Vagina (tissue), 2 donors: Measurements from ENCODE around the gene PLEKHJ1. TPM values are rescaled to one million over a fixed set of nuclear protein-coding genes. Genes with fewer than 3 reads are reported as not detected.

Source experiments
- DNase-seq, 2 donors: peaks; one replicate each; pipeline ENCODE4 v3.0.0-alpha.2; 2017; ENCODE audit errors: extremely low spot score in 2 of 2
- H3K27ac ChIP-seq: fragments of 200-600 bp; sonication (generic); one replicate; pipeline ENCODE4 v1.5.1; 2019
- H3K27me3 ChIP-seq: fragments of 200-600 bp; sonication (generic); one replicate; pipeline ENCODE4 v1.5.1; 2019
- H3K36me3 ChIP-seq, 2 donors: fragments of 200-600 bp; sonication (generic); one replicate each; pipeline ENCODE4 v1.5.1; 2017 to 2019
- H3K4me1 ChIP-seq: fragments of 200-600 bp; sonication (generic); one replicate; pipeline ENCODE4 v1.5.1; 2019
- H3K4me3 ChIP-seq, 2 donors: fragments of 200-600 bp; sonication (generic); 1 replicate in 1 of 2; 2 replicates in 1 of 2; pipeline ENCODE4 v1.5.1; 2016 to 2019
- H3K9me3 ChIP-seq: fragments of 200-600 bp; sonication (generic); one replicate; pipeline ENCODE4 v1.5.1; 2019
- CTCF ChIP-seq, 3 experiments: fragments of 450-650 bp in 2 of 3; fragments of 200-600 bp in 1 of 3; sonication (generic) in 1 of 3; IDR thresholded peaks; one replicate each; pipeline ENCODE4 v1.5.1; 2017 to 2019; ENCODE audit warnings: antibody characterized with exemption in 3 of 3, mild to moderate bottlenecking in 2 of 3, moderate library complexity in 2 of 3
- POLR2A ChIP-seq, 2 donors: fragments of 450-650 bp; IDR thresholded peaks; one replicate each; pipeline ENCODE4 v1.6.1; 2017; ENCODE audit warnings: antibody characterized with exemption in 2 of 2, mild to moderate bottlenecking in 2 of 2, moderate library complexity in 2 of 2
- POLR2AphosphoS5 ChIP-seq, 2 donors: sonication (generic); formaldehyde crosslinking; IDR thresholded peaks; one replicate each; pipeline ENCODE4 v1.9.0; 2017; ENCODE audit warnings: antibody characterized with exemption in 2 of 2, mild to moderate bottlenecking in 2 of 2, low read depth in 1 of 2; ENCODE audit not compliant: insufficient read depth in 1 of 2
- intact Hi-C: fragments of 100-400 bp; cut with DNase I; formaldehyde crosslinking; loops from one replicate; pipeline ENCODE4 v1.15.1; 2023
- total RNA-seq: library from RNA; depleted of rRNA; stranded (reverse); fragments of >200 nt; gene quantifications from one replicate; pipeline ENCODE4 v1.2.3, GENCODE V29; 2016

The PLEKHJ1 gene
- total RNA-seq, 1 donor from 2014 or later: 30.7 TPM

- intact Hi-C loops: no loop called here
- Histone ChIP-seq H3K4me3 (no peak overlapping the region), H3K9me3 (no peaks in the 10 kb centered on the region), H3K4me1 (peaks cover 26% of the 10 kb centered on the region), H3K27ac (no peak overlapping the region), H3K27me3 (no peaks in the 10 kb centered on the region), H3K36me3 (no peaks in the 10 kb centered on the region)
- TF ChIP-seq POLR2A (IDR thresholded peaks at IDR 0.05) (no peak), POLR2AphosphoS5 (IDR thresholded peaks at IDR 0.05; ENCODE audit: insufficient read depth in 1 of 2, low read depth in 1 of 2) (no peak), CTCF (IDR thresholded peaks at IDR 0.05) (no peak)
- no peak for DNase-seq
Measured at GRCh38 chr19:2280633-2281264, 44.6 kb upstream of the PLEKHJ1 start.

GRCh38 chr19:2278459-2279158 is 42.5 kb upstream of the PLEKHJ1 start:
- no peak for TF ChIP-seq POLR2A (IDR thresholded peaks at IDR 0.05)
- no peak for TF ChIP-seq CTCF (IDR thresholded peaks at IDR 0.05)
- TF ChIP-seq POLR2AphosphoS5 (IDR thresholded peaks at IDR 0.05; ENCODE audit: insufficient read depth in 1 of 2, low read depth in 1 of 2): no peak
- Histone ChIP-seq H3K4me1 (peaks cover 44% of the 10 kb centered on the region), H3K27me3 (no peaks in the 10 kb centered on the region), H3K4me3 (no peak overlapping the region), H3K36me3 (no peaks in the 10 kb centered on the region), H3K9me3 (no peaks in the 10 kb centered on the region), H3K27ac (no peak overlapping the region)
- no peak for DNase-seq
- intact Hi-C loops: no loop called here

- Histone ChIP-seq H3K27me3 (no peaks in the 10 kb centered on the region), H3K4me1 (peaks cover 52% of the 10 kb centered on the region), H3K36me3 (peaks cover 0 to 14% of the 10 kb centered on the region in 2 donors), H3K27ac (no peak overlapping the region), H3K4me3 (no peak overlapping the region), H3K9me3 (no peaks in the 10 kb centered on the region)
- TF ChIP-seq CTCF (IDR thresholded peaks at IDR 0.05): no peak
- TF ChIP-seq POLR2AphosphoS5 (IDR thresholded peaks at IDR 0.05; ENCODE audit: insufficient read depth in 1 of 2, low read depth in 1 of 2): no peak
- TF ChIP-seq POLR2A (IDR thresholded peaks at IDR 0.05): no peak
- intact Hi-C loops: no loop called here
- no peak for DNase-seq
Measured at GRCh38 chr19:2277138-2277537, 41.0 kb upstream of the PLEKHJ1 start.

GRCh38 chr19:2276429-2276986 is 40.4 kb upstream of the PLEKHJ1 start:
- TF ChIP-seq POLR2A (IDR thresholded peaks at IDR 0.05) (no peak), CTCF (IDR thresholded peaks at IDR 0.05) (no peak), POLR2AphosphoS5 (IDR thresholded peaks at IDR 0.05; ENCODE audit: insufficient read depth in 1 of 2, low read depth in 1 of 2) (no peak)
- peak overlapping the region; percentile 18 for H3K27ac ChIP-seq
- H3K27me3 ChIP-seq: no peaks in the 10 kb centered on the region
- DNase-seq: no peak
- H3K9me3 ChIP-seq: no peaks in the 10 kb centered on the region
- peaks cover 0 to 21% of the 10 kb centered on the region in 2 donors for H3K36me3 ChIP-seq
- H3K4me3 ChIP-seq: peak overlapping the region in 1 of 2 donors; percentile 16
- intact Hi-C loops: no loop called here
- peaks cover 52% of the 10 kb centered on the region for H3K4me1 ChIP-seq
